Activated CD4-positive, alpha-beta memory T cell treated with anti-CD3 and anti-CD28 coated beads for 36 hours (primary cell): Measurements from ENCODE around the gene METRNL. TPM values are rescaled to one million over a fixed set of nuclear protein-coding genes. Genes with fewer than 3 reads are reported as not detected.
"Not testable (repeated sequence)": the region's sequence is repeated elsewhere in the genome, so short reads cannot be mapped to it uniquely, and the experiment has no call there.

Source experiments
- CTCF ChIA-PET: fragments of 350-600 bp; sonication (Branson Sonifier 250); formaldehyde crosslinking; loops from one replicate; lab custom pipeline; 2021; ENCODE audit warnings: antibody characterized with exemption, inconsistent platforms; lab: Charles Lee
- POLR2A ChIA-PET: fragments of 350-600 bp; sonication (Branson Sonifier 250); formaldehyde crosslinking; loops from one replicate; lab custom pipeline; 2021; ENCODE audit warnings: antibody characterized with exemption; lab: Charles Lee
- DNase-seq: peaks from one replicate; pipeline ENCODE4 v3.0.0-alpha.2; 2020
- H3K27ac Mint-ChIP-seq: one replicate; pipeline ENCODE4 v1.8.0; 2021; ENCODE audit warnings: mixed read lengths
- H3K27me3 Mint-ChIP-seq: one replicate; pipeline ENCODE4 v1.8.0; 2021; ENCODE audit warnings: mixed read lengths
- H3K36me3 Mint-ChIP-seq: one replicate; pipeline ENCODE4 v1.8.0; 2021; ENCODE audit warnings: mixed read lengths
- H3K4me1 Mint-ChIP-seq: one replicate; pipeline ENCODE4 v1.8.0; 2021; ENCODE audit warnings: low read depth, mixed read lengths
- H3K4me3 Mint-ChIP-seq: one replicate; pipeline ENCODE4 v1.8.0; 2021; ENCODE audit warnings: mild to moderate bottlenecking, mixed read lengths
- H3K9me3 Mint-ChIP-seq: one replicate; pipeline ENCODE4 v1.8.0; 2021; ENCODE audit warnings: mixed read lengths
- intact Hi-C: fragments of 100-400 bp; cut with micrococcal nuclease; formaldehyde crosslinking; loops from one replicate; pipeline ENCODE4 v1.15.1; 2023
- total RNA-seq, 2 experiments: library from RNA; stranded (reverse); gene quantifications; one replicate each; pipeline ENCODE4 v1.2.3, GENCODE V29; 2021

METRNL gene
- total RNA-seq, 2 experiments from 2014 or later = 62.8 to 71.1 TPM

DNA sequence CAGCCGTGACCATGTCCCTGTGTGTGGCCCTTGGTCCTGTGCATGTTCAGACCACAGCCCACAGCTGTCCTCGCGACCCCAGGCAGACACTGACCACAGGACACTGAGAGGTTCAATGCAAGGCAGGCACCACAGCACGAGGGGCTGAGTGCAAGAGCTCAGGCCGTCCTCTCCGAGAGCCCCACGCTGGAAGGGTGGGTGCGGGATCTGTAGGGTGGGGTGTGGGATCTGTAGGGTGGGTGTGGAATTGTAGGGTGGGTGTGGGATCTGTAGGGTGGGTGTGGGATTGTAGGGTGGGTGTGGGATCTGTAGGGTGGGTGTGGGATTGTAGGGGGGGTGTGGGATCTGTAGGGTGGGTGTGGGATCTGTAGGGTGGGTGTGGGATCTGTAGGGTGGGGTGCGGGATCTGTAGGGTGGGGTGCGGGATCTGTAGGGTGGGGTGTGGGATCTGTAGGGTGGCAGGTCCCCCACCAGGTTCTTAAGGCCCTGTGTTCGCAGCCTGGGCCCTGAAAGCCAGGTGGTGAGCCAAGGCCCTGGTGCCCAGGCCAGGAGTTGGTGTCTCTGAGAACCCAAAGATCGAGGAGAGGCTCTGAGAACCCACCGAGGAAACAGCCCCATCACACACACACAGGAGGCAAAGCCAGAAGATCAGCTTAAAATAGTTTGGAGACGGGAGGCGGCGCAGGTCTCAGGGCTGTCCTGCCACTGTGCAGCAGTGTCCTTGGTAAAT lies 48.2 kb downstream of the METRNL start:
- no peak overlapping the region for H3K4me3 Mint-ChIP-seq
- POLR2A ChIA-PET = no interaction called here
- H3K9me3 Mint-ChIP-seq = no peaks in the 10 kb centered on the region
- DNase-seq = no peak
- H3K4me1 Mint-ChIP-seq = peaks cover 15% of the 10 kb centered on the region
- intact Hi-C loops = no loop called here
- H3K36me3 Mint-ChIP-seq = no peaks in the 10 kb centered on the region
- H3K27ac Mint-ChIP-seq = no peak overlapping the region
- H3K27me3 Mint-ChIP-seq = peaks cover 23% of the 10 kb centered on the region
- CTCF ChIA-PET = no interaction called here

- Mint-ChIP-seq H3K27ac (no peak overlapping the region), H3K27me3 (peaks cover 20% of the 10 kb centered on the region), H3K9me3 (no peaks in the 10 kb centered on the region), H3K4me1 (peaks cover 15% of the 10 kb centered on the region), H3K4me3 (no peak overlapping the region), H3K36me3 (no peaks in the 10 kb centered on the region)
- intact Hi-C loops = no loop called here
- CTCF ChIA-PET = no interaction called here
- DNase-seq = no peak
- POLR2A ChIA-PET = no interaction called here
Measured at GRCh38 chr17:83128306-83129240, 49.2 kb downstream of the METRNL start.

- Mint-ChIP-seq H3K27me3 (peaks cover 16% of the 10 kb centered on the region), H3K36me3 (no peaks in the 10 kb centered on the region), H3K4me1 (peaks cover 12% of the 10 kb centered on the region), H3K27ac (no peak overlapping the region), H3K4me3 (no peak overlapping the region), H3K9me3 (no peaks in the 10 kb centered on the region)
- ChIA-PET POLR2A (no interaction called here), CTCF (no interaction called here)
- DNase-seq = no peak
- intact Hi-C loops = no loop called here
Measured at GRCh38 chr17:83129676-83130075, 50.3 kb downstream of the METRNL start.

DNA sequence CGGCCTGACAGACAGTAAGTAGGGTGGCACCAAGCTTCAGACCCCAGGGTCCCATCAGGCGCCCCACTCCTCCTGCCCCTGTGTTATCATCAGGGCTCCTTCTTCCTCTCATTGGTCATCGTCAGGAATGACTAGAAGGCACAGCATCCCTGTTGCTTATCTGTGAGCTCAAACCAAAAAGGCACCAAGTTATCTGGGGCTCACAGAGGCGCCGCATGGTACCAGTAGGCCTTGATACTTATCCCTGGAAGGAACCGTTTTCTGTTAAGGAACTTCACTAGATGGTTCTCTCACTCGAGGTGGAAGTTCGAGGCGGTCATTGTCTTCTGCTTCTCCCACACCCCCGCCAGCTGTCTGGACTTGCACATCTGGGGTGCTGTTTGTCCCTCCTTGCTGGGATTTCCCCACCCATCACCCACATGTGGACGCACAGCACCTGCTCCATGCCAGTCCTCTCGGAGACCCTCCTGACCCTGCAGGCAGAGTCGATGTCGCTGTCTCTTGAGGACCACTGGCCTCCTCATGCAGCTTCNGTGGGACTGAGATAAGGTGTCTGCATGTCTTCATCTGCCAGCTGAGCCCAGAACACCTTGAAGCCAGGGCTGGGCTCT lies 52.1 kb downstream of the METRNL start:
- Mint-ChIP-seq H3K9me3 (no peaks in the 10 kb centered on the region), H3K36me3 (no peaks in the 10 kb centered on the region), H3K27ac (no peak overlapping the region), H3K27me3 (peaks cover 4% of the 10 kb centered on the region), H3K4me3 (no peak overlapping the region), H3K4me1 (no peaks in the 10 kb centered on the region)
- ChIA-PET CTCF (no interaction called here), POLR2A (no interaction called here)
- intact Hi-C loops = no loop called here
- DNase-seq = no peak

DNA sequence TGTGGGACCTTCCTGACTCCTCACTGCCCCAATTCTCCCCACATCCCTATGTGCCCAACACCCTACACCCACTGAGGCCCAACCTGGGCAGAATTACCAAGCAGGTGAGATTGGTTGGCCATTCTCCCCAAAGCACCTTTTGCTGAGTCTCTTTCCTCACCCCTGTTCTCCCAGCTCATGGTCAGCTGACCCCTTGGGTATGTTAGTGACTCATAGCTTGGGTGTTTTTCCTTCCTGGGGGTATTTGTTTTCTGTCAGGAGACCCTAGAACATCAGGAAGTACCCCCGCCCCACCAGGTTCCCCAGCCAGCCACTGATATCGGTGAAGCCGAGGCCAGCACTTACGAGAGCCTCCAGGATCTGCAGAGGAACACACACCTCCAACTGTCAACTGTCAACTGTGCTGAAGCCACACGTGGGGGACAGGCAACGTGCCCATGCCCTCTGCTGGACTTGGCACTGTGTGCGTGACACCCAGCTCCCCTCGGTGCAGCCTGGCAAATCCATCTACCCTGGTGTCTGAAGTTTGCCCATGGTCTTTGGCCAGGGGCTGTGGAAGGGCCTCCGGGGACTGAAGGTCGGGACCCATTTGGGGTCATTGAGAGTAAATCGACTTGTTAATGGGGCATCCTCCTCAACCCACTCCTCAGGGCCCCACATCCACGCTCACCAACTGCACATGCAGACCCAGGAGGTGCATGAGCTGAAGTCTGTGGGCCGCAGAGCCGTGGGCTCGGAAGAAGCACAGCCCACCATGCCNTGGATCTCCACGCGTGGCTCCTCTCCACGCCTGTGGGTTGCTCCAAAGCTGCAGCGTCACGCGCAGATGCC lies 53.1 kb downstream of the METRNL start:
- Mint-ChIP-seq H3K4me1 (no peaks in the 10 kb centered on the region), H3K27me3 (peaks cover 2% of the 10 kb centered on the region), H3K9me3 (no peaks in the 10 kb centered on the region), H3K27ac (no peak overlapping the region), H3K4me3 (no peak overlapping the region), H3K36me3 (no peaks in the 10 kb centered on the region)
- intact Hi-C loops = no loop called here
- ChIA-PET CTCF (no interaction called here), POLR2A (no interaction called here)
- DNase-seq = no peak

- Mint-ChIP-seq H3K27me3 (peaks cover 2% of the 10 kb centered on the region), H3K36me3 (no peaks in the 10 kb centered on the region), H3K4me1 (no peaks in the 10 kb centered on the region), H3K9me3 (no peaks in the 10 kb centered on the region), H3K27ac (no peak overlapping the region), H3K4me3 (no peak overlapping the region)
- ChIA-PET CTCF (no interaction called here), POLR2A (no interaction called here)
- no peak for DNase-seq
- intact Hi-C loops = no loop called here
Measured at GRCh38 chr17:83133302-83134121, 54.1 kb downstream of the METRNL start.

DNA sequence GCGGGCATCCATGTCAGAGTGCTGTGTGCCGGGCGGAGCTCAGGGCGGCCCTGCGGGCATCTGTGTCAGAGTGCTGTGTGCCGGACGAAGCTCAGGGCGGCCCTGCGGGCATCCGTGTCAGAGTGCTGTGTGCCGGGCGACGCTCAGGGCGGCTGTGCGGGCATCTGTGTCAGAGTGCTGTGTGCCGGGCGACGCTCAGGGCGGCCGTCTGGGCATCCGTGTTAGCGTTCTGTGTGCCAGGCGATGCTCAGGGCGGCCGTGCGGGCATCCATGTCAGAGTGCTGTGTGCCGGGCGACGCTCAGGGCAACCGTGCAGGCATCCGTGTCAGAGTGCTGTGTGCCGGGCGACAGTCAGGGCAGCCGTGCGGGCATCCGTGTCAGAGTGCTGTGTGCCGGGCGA lies 55.0 kb downstream of the METRNL start:
- DNase-seq, CTCF ChIA-PET, H3K27ac Mint-ChIP-seq, H3K4me3 Mint-ChIP-seq, intact Hi-C loops, H3K27me3 Mint-ChIP-seq, POLR2A ChIA-PET, H3K36me3 Mint-ChIP-seq, H3K9me3 Mint-ChIP-seq, H3K4me1 Mint-ChIP-seq: not testable (repeated sequence)

GRCh38 chr17:83135692-83136091 lies 56.3 kb downstream of the METRNL start:
- no peak overlapping the region for H3K4me3 Mint-ChIP-seq

GRCh38 chr17:83136156-83136555 lies 56.7 kb downstream of the METRNL start:
- H3K27me3 Mint-ChIP-seq = peaks cover 2% of the 10 kb centered on the region
- ChIA-PET POLR2A (no interaction called here), CTCF (no interaction called here)
- no peak overlapping the region for H3K4me3 Mint-ChIP-seq
- no peaks in the 10 kb centered on the region for H3K9me3 Mint-ChIP-seq
- H3K27ac Mint-ChIP-seq = no peak overlapping the region
- no peaks in the 10 kb centered on the region for H3K36me3 Mint-ChIP-seq
- DNase-seq = no peak
- intact Hi-C loops = no loop called here
- no peaks in the 10 kb centered on the region for H3K4me1 Mint-ChIP-seq

More at GRCh38 chr17:83135692-83136091, 56.3 kb downstream of the METRNL start:
- no peak for DNase-seq
- POLR2A ChIA-PET = no interaction called here
- Mint-ChIP-seq H3K27me3 (peaks cover 2% of the 10 kb centered on the region), H3K4me1 (no peaks in the 10 kb centered on the region), H3K9me3 (no peaks in the 10 kb centered on the region), H3K27ac (no peak overlapping the region), H3K36me3 (no peaks in the 10 kb centered on the region)
- CTCF ChIA-PET = no interaction called here
- intact Hi-C loops = no loop called here

- Mint-ChIP-seq H3K36me3 (no peaks in the 10 kb centered on the region), H3K27ac (no peak overlapping the region), H3K9me3 (no peaks in the 10 kb centered on the region), H3K4me1 (no peaks in the 10 kb centered on the region), H3K4me3 (no peak overlapping the region), H3K27me3 (peaks cover 2% of the 10 kb centered on the region)
- intact Hi-C loops = no loop called here
- ChIA-PET POLR2A (no interaction called here), CTCF (no interaction called here)
- DNase-seq = no peak
Measured at GRCh38 chr17:83136931-83137330, 57.5 kb downstream of the METRNL start.

DNA sequence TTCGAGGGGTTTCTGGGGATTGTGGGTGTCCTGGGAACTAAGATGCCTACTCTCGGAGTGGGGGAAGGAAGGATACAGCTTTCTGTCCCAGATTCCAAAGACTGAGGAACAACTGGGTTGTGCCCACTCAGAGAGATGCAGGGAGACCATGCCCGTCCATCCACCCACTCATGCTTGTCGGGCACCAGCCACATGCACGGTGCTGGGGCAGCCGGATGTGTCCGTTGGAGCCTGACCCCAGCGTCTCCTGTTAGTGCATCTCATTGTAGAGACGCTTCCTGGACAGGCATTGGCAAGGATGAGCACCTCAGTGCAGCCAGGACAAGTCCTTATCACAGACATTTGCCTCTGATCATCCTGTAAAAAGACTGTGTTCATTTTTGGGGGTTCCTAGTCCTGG lies 58.1 kb downstream of the METRNL start:
- no peaks in the 10 kb centered on the region for H3K36me3 Mint-ChIP-seq
- no peak overlapping the region for H3K4me3 Mint-ChIP-seq
- ChIA-PET POLR2A (no interaction called here), CTCF (no interaction called here)
- no peak overlapping the region for H3K27ac Mint-ChIP-seq
- no peaks in the 10 kb centered on the region for H3K4me1 Mint-ChIP-seq
- no peak for DNase-seq
- intact Hi-C loops = no loop called here
- peaks cover 3% of the 10 kb centered on the region for H3K27me3 Mint-ChIP-seq
- peaks cover 4% of the 10 kb centered on the region for H3K9me3 Mint-ChIP-seq
